Neural progenitor cell (in vitro differentiated cells): Measurements from ENCODE around the gene KRT76. TPM values are rescaled to one million over a fixed set of nuclear protein-coding genes. Genes with fewer than 3 reads are reported as not detected.

Experiments used
- DNase-seq: peaks from one replicate; pipeline ENCODE4 v3.0.0-alpha.2; 2016; ENCODE audit warnings: low spot score
- H2AFZ ChIP-seq: fragments of 200-600 bp; sonication (generic); replicated peaks from 2 replicates; pipeline ENCODE4 v1.6.1; 2016; ENCODE audit warnings: antibody characterized with exemption
- H3F3A ChIP-seq: fragments of 200-600 bp; sonication (generic); 2 replicates; pipeline ENCODE4 v1.6.1; 2016; ENCODE audit warnings: antibody characterized with exemption, low read depth
- H3K27ac ChIP-seq: fragments of 200-600 bp; sonication (generic); 2 replicates; pipeline ENCODE4 v1.5.1; 2016; ENCODE audit warnings: mild to moderate bottlenecking
- H3K27me3 ChIP-seq: fragments of 200-600 bp; sonication (generic); 2 replicates; pipeline ENCODE4 v1.6.1; 2016; ENCODE audit warnings: mild to moderate bottlenecking, moderate library complexity
- H3K36me3 ChIP-seq: fragments of 200-600 bp; sonication (generic); 2 replicates; pipeline ENCODE4 v1.5.1; 2016
- H3K4me1 ChIP-seq: fragments of 200-600 bp; sonication (generic); 2 replicates; pipeline ENCODE4 v1.6.1; 2016; ENCODE audit warnings: mixed run types
- H3K4me2 ChIP-seq: fragments of 200-600 bp; sonication (generic); 2 replicates; pipeline ENCODE4 v1.6.1; 2016
- H3K4me3 ChIP-seq: fragments of 200-600 bp; sonication (generic); 2 replicates; pipeline ENCODE4 v1.5.1; 2016
- H3K79me2 ChIP-seq: fragments of 200-600 bp; sonication (generic); 2 replicates; pipeline ENCODE4 v1.6.1; 2016; ENCODE audit warnings: low read depth
- H3K9ac ChIP-seq: fragments of 200-600 bp; sonication (generic); 2 replicates; pipeline ENCODE4 v1.6.1; 2016
- H3K9me3 ChIP-seq: fragments of 200-600 bp; sonication (generic); 2 replicates; pipeline ENCODE4 v1.5.1; 2016; ENCODE audit warnings: low read depth
- H4K20me1 ChIP-seq: fragments of 200-600 bp; sonication (generic); 2 replicates; pipeline ENCODE4 v1.6.1; 2016; ENCODE audit warnings: low read depth
- H3K27ac Mint-ChIP-seq: 3 replicates; pipeline ENCODE4 v1.8.0; 2021; ENCODE audit warnings: mixed read lengths
- H3K27me3 Mint-ChIP-seq: 2 replicates; pipeline ENCODE4 v1.8.0; 2022; ENCODE audit warnings: low read depth, mild to moderate bottlenecking, inconsistent platforms, moderate library complexity, mixed read lengths; ENCODE audit not compliant: insufficient read depth
- H3K36me3 Mint-ChIP-seq: 3 replicates; pipeline ENCODE4 v1.8.0; 2021; ENCODE audit warnings: mixed read lengths
- H3K4me1 Mint-ChIP-seq: 3 replicates; pipeline ENCODE4 v1.8.0; 2021; ENCODE audit warnings: mixed read lengths
- H3K4me3 Mint-ChIP-seq: 3 replicates; pipeline ENCODE4 v1.8.0; 2021; ENCODE audit warnings: mild to moderate bottlenecking, moderate library complexity, mixed read lengths
- H3K9me3 Mint-ChIP-seq: 3 replicates; pipeline ENCODE4 v1.8.0; 2020; ENCODE audit warnings: mixed read lengths
- CTCF ChIP-seq: fragments of 200-600 bp; sonication (generic); IDR thresholded peaks from 2 replicates; pipeline ENCODE4 v1.5.1; 2017; ENCODE audit warnings: antibody characterized with exemption, mild to moderate bottlenecking
- EZH2 ChIP-seq: fragments of 200-600 bp; sonication (generic); IDR thresholded peaks from 2 replicates; pipeline ENCODE4 v1.6.1; 2017; ENCODE audit warnings: antibody characterized with exemption, mild to moderate bottlenecking, moderate library complexity
- EZH2phosphoT487 ChIP-seq: fragments of 200-600 bp; sonication (generic); IDR thresholded peaks from 2 replicates; pipeline ENCODE4 v1.6.1; 2017; ENCODE audit warnings: antibody characterized with exemption
- total RNA-seq: library from RNA; depleted of rRNA; stranded (reverse); fragments of >200 nt; gene quantifications from 2 replicates; pipeline ENCODE4 v1.2.3, GENCODE V29; 2015; ENCODE audit warnings: low replicate concordance

Gene KRT76
- total RNA-seq, 1 donor from 2014 or later, result not detected

- no peak overlapping the region for H3K9ac ChIP-seq
- Mint-ChIP-seq H3K27ac (no peak overlapping the region), H3K4me1 (no peaks in the 10 kb centered on the region), H3K9me3 (no peaks in the 10 kb centered on the region), H3K4me3 (no peak overlapping the region), H3K36me3 (no peaks in the 10 kb centered on the region), H3K27me3 (peaks cover 12% of the 10 kb centered on the region)
- no peaks in the 10 kb centered on the region for H3K9me3 ChIP-seq
- H2AFZ ChIP-seq, result no peak overlapping the region
- peaks cover 8% of the 10 kb centered on the region for H4K20me1 ChIP-seq
- H3K4me2 ChIP-seq, result no peak overlapping the region
- H3K4me1 ChIP-seq, result no peaks in the 10 kb centered on the region
- no peak overlapping the region for H3K4me3 ChIP-seq
- H3K79me2 ChIP-seq, result no peaks in the 10 kb centered on the region
- peaks cover 47% of the 10 kb centered on the region for H3K27me3 ChIP-seq
- H3F3A ChIP-seq, result no peaks in the 10 kb centered on the region
- TF ChIP-seq EZH2phosphoT487, result no peak
- no peak for TF ChIP-seq EZH2
- no peak for TF ChIP-seq CTCF
- no peaks in the 10 kb centered on the region for H3K36me3 ChIP-seq
- DNase-seq, result no peak
- H3K27ac ChIP-seq, result no peak overlapping the region
Measured at GRCh38 chr12:52740584-52740983, 36.6 kb downstream of the KRT76 start.

GRCh38 chr12:52739963-52740362 is 37.2 kb downstream of the KRT76 start:
- no peak overlapping the region for H3K27ac Mint-ChIP-seq
- H3K36me3 Mint-ChIP-seq, result no peaks in the 10 kb centered on the region
- H2AFZ ChIP-seq, result no peak overlapping the region
- no peaks in the 10 kb centered on the region for H3K79me2 ChIP-seq
- H3K4me2 ChIP-seq, result no peak overlapping the region
- H3K27me3 ChIP-seq, result peaks cover 44% of the 10 kb centered on the region
- H3K4me3 Mint-ChIP-seq, result no peak overlapping the region
- DNase-seq, result no peak
- TF ChIP-seq EZH2 (no peak), CTCF (no peak), EZH2phosphoT487 (no peak)
- H3K9me3 Mint-ChIP-seq, result no peaks in the 10 kb centered on the region
- H3F3A ChIP-seq, result no peaks in the 10 kb centered on the region
- no peak overlapping the region for H3K9ac ChIP-seq
- H3K9me3 ChIP-seq, result no peaks in the 10 kb centered on the region
- H3K36me3 ChIP-seq, result no peaks in the 10 kb centered on the region
- no peak overlapping the region for H3K4me3 ChIP-seq
- H3K27me3 Mint-ChIP-seq, result peaks cover 12% of the 10 kb centered on the region
- peaks cover 8% of the 10 kb centered on the region for H4K20me1 ChIP-seq
- H3K4me1 ChIP-seq, result no peaks in the 10 kb centered on the region
- no peak overlapping the region for H3K27ac ChIP-seq
- no peaks in the 10 kb centered on the region for H3K4me1 Mint-ChIP-seq

- H3K9me3 ChIP-seq, result no peaks in the 10 kb centered on the region
- H3K27ac ChIP-seq, result no peak overlapping the region
- no peak for TF ChIP-seq EZH2
- no peak for TF ChIP-seq CTCF
- H3K9ac ChIP-seq, result no peak overlapping the region
- H3K36me3 ChIP-seq, result no peaks in the 10 kb centered on the region
- H3K4me3 Mint-ChIP-seq, result no peak overlapping the region
- no peaks in the 10 kb centered on the region for H3K9me3 Mint-ChIP-seq
- H3K27me3 Mint-ChIP-seq, result peaks cover 19% of the 10 kb centered on the region
- H3K4me1 Mint-ChIP-seq, result no peaks in the 10 kb centered on the region
- no peaks in the 10 kb centered on the region for H3K36me3 Mint-ChIP-seq
- H3K4me2 ChIP-seq, result no peak overlapping the region
- H3K79me2 ChIP-seq, result no peaks in the 10 kb centered on the region
- H4K20me1 ChIP-seq, result no peaks in the 10 kb centered on the region
- no peaks in the 10 kb centered on the region for H3K4me1 ChIP-seq
- no peaks in the 10 kb centered on the region for H3F3A ChIP-seq
- no peak for DNase-seq
- H3K27ac Mint-ChIP-seq, result no peak overlapping the region
- H3K4me3 ChIP-seq, result no peak overlapping the region
- no peak overlapping the region for H2AFZ ChIP-seq
- H3K27me3 ChIP-seq, result peaks cover 74% of the 10 kb centered on the region
Measured at GRCh38 chr12:52735816-52736632, 41.1 kb downstream of the KRT76 start.
